NCI-H187 treated with DMSO at 0.1 percent for 48 hours (cell line): ENCODE results near the gene LEKR1.
"Not testable (repeated sequence)": the region's sequence is repeated elsewhere in the genome, so short reads cannot be mapped to it uniquely, and the experiment has no call there.

Experiments
- DNase-seq: peaks from one replicate; lab custom pipeline; 2025; lab: John Stamatoyannopoulos, UW

Gene LEKR1

DNA sequence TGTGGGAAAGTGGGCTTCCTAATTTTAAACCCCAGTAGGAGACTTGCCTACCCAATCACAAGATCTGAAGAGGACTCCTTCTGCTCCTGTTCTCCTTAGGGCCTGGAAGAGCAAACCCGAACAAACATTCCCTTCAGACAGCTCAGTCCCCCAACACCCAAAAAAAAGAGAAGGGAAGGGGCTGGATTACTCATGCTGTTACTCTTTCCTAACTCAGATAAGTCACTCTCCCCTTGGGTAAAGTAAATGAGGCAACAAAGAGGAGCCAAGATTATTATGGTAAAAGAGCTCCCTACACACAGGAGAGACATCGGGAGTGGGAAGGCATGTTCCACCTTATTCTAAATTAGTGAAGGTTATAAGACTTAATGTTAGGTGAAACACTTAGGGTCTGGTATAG is 18.1 kb upstream of the LEKR1 start:
- no peak for DNase-seq

DNA sequence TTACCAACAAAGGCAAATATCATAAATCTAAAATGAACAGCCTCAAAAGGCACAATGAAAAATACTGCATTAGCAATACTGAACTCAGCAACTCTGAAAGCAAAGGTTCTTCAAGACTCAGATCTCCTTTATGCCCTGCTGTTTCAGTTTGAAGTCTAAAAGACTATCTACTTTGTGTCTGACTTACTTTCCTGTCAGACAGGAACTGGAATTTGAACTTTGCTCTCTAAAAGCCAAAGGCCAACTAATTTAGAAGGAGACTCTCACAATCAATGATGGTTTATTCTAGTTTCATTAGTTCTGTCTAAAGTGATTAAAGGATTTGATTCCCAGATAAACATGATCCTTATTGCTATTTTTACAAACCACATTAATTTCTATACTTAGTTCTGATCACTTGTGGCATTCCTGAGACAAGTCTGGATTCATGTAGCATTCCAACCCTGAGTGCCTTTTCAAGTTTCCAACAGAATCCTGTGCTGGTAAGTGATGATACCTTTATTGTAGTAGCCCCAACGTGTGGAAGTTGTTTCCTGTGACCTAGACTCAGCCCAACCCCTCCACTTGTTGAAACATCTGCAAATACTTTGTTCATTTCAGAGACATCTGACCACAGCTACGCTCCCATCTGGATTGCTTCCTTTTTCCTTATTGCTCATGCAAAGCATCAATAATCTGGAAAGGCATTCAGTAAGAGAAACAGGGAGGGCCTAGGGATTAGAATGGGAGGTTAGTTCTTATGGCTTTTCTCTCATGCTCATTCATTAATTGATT is 14.9 kb upstream of the LEKR1 start:
- DNase-seq: no peak

DNA sequence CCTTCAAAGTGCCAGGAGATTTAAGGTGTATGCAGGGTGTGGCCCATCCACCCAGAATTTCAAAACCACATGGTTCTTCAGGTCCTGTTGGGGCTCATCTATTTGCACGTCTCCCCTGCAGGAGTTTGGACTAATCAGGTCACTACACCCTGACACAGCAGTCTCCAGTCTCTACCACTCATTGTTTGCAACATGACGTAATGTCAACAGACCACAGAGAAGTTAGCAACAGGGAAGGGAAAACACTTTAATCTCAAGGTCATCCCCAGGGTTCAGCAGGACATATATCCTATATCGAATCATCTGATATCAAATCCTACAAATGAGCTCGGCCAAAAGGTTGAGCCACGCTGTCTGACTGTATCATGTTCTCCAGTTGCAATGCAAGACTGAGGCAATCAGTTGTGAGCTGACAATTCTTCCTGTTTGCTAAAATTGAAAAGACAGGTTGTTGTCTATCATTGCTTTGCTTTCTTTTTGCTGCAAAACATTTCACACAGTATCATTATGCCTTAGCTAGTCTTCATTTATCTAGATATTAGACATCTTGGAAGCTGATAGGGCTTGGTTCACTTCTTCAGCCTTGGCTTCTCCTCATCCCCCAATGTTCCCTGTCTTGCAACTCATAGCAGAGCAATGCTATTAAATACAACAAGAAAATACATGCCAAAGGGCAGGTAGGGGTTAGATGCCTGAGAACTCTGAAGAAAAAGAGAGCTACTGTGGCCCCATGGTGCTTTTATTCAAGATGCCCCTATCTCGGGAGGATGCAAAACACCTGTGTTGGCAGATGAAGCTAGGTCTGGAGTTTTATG is 13.4 kb upstream of the LEKR1 start:
- DNase-seq: no peak

DNA sequence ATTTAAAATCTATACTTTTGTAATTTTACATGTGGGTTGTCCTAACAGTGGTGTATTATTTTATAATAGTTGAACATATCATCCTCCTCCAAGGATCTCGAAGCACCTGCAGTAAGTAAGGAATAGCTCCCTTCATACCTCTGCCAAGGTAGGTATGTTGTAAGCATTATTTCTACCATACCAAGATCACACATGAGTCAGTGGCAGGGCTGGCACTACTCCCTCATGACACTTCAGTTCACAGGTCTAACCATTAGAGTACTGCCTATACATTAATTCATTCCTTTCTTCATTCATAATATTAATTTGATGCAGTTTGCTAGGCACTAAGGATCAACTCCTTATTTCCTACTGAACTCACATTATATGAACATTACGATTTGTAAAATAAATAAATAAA is 11.9 kb upstream of the LEKR1 start:
- no peak for DNase-seq

DNA sequence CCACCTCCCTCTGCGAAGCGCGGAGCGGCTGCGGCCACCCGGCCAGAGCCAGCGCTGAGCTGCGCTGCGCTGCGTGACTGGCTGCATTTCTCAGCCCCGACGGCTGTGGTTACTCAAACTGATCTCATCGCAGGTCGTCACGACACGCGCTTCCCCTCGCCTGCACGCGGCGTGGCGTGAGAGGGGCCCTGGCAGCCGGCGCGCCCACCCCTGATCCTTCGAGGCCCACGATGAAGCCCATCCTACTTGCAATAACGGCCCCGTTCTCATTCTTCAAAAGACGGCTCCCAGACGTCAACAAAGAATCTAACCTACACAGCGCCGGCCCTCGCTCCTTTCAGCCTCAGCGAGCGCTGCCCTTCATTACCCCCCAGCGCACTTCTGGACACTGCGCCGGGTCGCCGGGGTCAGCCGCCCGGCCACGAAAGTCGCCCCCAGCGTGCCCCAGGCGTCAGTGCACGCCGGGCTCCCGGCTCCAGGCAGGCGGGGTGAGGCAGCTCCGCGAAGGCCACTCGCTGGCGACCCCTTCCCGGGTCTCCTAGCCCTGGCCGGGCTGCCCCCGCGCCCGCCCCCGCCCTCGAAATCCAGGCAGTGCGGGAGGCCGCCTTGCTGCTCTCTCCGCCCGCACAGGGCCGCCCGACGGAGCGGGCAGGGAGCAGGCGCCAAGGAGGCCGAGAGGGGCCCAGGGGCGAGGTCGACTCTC is 9.9 kb upstream of the LEKR1 start:
- no peak for DNase-seq

DNA sequence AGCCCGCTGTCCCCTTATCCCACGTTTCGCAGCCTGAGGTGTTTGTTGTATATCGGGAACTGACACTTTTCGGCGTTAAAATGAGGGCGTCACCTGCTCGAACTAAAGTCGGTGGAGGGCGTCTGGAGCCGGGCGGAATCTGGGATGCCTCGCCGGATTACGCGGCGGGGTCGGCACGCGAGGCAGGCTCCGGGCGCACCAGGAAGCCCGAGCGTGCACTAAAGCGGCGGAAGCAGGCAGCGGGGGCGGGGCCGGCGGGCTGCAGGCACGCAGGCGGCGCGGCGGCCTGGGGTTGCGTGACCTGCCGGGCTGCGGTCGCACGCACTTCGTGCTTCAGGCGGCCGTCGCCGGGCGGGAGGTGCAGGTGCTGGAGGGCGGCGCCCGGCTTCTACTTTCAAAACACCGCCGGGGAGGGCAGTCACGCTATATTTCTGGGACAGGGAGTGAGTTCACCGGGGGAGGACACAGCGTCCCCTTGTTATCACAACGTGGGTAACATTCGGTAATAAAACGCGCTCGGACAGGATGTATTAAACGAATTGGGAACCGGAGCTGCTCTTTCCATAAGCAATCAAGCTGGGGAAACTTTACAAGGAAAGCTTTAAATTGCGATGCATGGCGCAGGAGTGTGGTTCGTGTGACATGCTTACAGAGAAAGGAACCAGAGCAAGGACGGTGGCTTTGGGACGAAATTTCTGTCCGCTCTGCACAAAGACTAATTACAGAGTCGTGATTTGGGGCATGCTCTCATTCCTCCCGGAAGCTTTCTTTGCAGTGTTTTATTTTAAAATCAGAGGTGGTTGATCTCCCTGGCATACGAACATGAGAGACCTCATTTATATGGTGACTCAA is 9.1 kb upstream of the LEKR1 start:
- no peak for DNase-seq

DNA sequence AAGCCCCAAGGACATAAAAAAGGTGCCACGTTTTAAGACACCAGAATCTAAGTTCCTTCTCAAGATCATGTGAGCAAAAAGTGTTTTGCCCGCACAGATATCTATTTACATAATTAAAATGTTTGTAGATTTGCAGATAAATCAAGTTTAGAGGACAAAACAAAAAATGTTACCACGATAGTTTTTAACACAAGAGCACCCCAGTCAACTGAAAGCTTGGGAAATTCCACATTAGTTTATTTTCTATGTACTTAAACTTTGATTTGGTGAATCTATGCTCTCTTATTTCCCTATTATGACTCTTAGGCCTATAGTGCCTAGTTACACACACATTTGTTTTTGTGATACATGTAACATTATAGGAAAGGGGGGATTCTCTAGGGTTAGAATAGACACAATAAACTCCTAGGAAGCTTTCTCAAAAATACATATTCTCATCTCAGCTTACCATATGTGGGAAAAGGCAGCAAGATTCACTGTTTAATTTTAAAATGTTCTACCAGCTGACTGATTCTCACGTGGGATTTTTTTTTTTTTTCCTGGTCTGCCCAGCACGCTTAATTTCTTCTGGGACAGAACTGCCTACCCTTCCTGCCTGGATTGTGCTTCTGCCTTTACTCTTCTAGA is 8.4 kb upstream of the LEKR1 start:
- DNase-seq: no peak

DNA sequence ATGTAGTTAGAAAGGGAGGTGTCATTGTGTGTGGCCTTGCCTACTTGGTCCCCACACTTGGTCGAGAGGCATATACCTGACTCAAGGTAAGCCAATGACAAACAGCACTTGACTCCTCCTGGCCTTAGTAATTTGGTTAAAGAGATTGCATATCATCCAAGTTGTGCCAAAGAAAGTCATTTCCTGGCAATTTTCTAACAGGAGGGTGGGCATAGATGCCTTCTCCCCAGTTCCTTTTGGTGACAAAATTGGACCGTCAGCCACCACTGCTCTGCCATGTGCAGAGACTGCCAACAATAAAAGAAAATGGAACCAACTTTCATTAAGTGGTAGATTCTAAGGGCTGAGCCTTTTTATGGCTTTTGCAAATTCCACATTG is 7.9 kb upstream of the LEKR1 start:
- DNase-seq: no peak

DNA sequence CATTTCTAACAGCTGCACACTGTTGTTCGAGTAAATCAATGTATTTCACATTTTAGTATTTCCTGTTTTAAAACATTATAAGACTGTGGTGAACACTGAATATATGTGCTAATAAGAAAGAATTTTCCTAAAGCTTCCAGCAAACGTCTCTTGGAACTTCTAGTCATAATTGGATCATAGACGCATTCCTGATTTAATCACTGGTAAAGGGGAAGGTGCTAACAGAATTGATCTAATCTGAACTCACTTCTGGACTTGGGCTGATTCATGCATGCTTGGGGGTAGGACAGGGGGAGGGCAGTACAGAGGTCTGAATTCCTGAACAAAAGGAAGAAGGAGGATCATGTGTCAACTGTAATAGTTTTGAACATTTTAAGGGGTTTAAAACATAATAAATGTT is 7.3 kb upstream of the LEKR1 start:
- DNase-seq: no peak

DNA sequence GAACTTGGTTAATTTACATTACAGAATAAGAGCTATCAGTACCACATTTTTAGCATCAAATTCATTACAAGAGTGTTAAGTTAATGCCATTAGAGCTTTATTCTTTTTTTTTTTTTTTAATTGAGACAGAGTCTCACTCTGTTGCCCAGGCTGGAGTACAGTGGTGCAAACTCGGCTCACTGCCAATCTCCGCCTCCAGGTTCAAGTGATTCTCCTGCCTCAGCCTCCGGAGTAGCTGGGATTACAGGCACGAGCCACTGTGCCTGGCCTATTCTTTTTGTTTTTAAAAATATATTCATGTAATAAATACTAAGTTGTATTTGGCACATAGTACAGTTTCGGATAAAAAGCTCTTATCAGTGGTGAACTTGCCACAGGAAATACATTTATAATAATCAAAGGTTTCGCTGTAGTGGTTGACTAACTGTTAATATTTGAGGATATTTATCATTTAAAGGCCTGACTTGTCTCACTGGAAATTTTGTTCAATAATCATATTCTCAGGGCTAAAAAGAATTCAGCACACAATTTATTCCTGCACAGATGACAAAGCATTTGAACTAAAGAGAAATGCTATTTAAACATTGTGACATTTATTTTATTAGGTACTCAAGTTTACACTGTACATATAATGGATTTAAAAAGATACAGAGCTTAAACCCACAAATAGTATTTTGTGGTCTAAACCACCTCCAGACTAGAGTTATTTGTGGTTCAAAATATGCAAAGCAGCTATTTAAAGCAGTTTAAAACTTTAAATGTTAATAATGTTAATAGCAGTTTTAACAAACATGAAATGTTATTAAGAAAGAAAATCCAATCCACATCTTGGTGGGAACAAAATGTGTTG is 6.1 kb upstream of the LEKR1 start:
- no peak for DNase-seq

DNA sequence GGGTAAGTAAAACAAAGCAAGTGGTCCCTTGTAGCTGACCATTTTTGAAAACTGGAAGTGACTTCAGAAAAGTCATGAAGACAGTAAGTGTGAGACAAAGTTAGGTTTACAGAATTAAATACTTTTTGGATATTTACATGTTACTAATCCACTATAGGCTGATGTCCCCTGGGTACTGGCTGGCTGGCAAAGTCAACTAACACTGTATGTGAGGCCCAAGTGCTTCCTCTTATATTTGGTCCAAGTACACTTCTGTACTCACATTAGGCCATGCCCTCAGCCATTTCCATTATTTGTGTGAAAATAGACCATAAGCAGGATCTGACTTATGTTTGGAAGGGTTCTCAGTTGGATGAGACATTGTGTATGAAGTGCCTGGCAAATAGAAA is 5.5 kb upstream of the LEKR1 start:
- no peak for DNase-seq

DNA sequence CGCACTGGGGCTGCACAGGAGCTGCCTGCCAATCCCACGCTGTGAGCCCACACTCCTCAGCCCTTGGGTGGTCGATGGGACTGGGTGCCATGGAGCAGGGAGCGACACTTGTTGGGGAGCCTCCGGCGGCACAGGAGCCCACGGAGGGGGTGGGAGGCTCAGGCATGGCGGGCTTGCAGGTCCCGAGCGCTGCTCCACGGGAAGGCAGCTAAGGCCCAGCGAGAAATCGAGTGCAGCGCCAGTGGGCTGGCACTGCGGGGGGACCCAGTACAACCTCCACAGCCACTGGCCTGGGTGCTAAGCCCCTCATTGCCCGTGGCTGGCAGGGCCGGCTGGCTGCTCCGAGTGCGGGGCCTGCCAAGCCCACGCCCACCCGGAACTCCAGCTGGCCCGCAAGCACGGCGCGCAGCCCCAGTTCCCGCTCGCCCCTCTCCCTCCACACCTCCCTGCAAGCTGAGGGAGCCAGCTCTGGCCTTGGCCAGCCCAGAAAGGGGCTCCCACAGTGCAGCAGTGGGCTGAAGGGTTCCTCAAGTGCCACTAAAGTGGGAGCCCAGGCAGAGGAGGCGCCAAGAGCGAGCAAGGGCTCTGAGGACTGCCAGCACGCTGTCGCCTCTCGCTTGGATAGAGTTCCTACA is 3.4 kb upstream of the LEKR1 start:
- DNase-seq: not testable (repeated sequence)

DNA sequence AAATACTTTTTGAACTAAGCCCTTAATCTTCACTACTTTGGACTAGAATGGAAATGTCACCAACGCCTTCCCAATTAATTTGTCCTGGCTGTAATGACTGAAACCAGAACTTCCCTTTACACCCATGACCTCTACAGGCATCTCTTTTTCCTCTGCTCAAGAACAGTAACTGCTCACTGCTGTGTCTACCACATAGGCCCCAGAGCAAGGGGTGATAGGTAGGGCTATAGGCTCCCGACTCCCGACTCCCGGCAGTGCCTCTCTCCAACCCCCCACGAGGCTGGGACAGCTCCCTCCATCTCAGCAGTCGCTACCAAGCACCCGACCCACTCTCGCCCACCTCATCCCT is 384 bp upstream of the LEKR1 start:
- DNase-seq: no peak

DNA sequence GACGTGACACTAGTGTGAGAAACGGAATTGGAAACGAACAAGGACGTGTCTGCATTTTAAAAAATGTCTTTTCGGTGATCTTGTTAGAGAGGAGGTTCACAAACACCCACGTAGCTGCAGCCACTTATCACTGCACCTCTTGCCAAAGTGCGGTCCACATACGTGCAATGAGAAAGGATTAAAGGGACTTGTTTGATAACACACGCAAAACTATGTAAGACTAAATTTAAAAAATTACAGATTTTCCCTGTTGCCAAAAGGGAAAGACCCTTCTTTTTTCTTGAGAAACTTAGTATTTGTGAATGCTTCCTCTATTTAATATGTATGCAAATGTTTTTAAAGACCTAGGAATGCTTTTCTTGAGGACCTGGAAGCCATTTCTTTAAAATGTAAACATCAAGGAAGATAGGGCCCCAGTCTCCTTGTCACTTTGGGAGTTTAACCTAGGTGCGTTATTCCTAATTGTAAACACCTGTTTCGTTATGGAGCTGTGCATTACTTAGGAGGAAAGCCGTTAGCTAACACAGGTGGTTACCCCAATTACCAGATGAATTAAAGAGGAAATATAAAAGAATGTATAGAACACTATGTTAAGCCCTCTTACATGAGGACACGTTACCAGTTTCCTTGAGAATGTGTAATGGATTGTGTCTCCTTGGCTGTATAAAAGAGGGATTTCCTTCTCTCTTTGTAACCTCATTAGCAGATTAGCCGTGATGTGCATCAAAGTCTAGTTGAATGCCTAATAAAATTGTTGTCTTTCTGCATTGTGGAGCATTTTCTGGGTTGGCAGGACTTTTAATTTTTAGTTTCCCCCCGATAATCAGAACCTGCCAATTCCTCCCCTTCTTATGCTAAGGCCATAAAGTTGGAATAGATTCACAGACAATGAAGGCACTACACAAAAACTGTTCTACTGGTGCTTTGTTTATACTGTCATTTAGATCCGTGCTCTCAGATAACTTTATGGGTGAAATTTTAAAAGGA is 1.0 kb downstream of the LEKR1 start:
- no peak for DNase-seq

DNA sequence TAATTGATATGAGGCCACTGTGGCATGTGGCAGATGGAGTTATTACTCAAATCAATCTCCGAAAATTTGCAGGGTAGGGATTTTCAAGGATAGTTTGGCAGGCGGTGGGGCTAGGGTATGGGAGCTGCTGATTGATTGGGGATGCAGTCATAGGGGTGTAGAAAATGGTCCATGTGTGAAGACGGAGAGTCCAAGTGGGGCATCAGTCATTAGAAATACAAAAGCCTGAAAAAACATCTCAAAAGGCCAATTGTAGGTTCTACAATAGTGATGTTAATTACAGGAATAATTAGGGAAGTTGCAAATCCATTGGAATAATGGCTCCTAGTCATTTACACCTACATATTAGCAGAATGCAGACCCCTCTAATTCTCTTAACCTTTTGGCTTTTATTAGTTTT is 4.9 kb downstream of the LEKR1 start:
- no peak for DNase-seq

DNA sequence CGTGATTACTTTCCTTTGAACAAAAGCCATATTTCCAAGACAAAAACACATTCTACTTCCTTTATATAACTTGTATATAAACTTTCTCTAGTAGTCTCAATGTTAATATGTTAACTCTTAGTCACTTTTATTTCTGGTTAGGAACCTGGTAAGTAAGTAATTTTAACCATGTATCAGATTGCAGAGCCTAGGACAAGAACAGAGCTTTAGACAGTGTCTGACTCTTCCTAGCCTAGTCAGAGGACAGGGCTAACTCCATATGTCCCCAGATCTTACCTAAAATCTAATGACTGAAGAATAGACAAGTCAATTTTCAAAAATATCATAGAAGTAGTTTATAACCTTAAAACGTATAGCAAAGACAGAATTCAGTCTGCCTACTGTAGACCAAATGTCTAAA is 8.3 kb downstream of the LEKR1 start:
- DNase-seq: no peak

DNA sequence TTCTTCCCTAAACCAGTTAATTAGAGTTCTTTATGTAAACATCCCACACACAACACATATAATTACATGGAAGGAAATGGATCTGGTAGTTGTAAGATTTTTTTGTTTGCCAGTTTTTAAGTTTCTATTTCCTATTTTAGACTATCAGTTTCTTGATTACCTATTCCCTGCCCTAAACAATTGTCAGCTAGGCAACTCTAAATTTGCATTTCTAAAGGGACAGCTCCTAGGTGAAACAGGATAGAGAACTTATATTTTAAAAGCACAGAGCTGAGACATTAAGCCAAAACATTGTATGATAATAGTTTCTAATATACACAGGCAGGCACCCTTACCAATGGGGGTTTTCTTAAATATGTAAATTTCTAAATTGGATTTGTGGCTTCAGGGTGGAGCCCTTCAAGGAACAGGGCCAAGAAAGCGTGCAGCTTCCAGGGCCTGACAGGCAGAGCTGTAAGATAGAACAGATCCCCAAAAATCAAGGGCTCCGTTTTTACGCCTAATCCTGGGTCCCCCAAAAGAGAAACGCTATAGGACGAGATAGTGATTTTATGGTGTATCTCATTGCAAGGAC is 8.9 kb downstream of the LEKR1 start:
- DNase-seq: no peak

DNA sequence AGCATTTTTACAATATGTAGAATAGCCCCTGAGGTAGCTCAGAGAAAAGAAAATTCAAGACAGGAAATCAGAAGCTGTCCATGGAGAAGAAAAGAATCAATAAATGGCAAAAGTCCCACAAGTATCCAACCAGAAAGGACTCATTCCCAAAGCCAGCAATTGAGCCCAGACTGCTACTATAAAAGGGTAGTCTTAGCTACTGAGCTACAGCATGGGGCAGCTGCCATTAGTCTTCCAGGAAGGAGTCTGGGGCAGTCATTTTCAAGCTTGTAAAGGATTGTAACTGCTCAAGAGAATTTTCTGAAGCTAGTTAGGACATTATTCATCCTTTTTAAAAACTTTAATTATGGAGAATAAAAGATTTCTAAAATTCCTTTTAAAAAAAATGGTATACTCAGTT is 10.5 kb downstream of the LEKR1 start:
- DNase-seq: no peak

DNA sequence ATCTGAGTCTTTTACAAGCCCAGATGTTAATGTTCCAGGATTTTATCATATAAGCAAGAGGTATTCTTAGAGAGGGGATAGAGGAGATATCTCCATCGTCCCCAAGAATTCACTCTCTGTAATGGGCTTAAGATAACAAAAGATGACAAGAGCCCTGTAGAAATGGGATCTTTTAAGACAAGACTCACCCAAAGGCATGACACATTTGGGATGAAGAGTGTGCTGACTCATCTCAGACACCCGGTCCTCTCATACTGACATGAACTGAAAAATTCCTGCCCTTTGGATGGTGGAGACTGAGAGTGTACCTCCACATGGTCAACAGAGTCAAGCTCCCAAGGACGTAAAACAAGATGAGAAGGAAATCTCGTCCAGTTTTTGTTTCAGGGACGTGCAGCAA is 11.0 kb downstream of the LEKR1 start:
- no peak for DNase-seq
